Measurements from ENCODE around the gene MRC2. TPM values are rescaled to one million over a fixed set of nuclear protein-coding genes. Genes with fewer than 3 reads are reported as not detected.
A peak's percentile ranks its signal among the peaks of the same experiment; 100 is the strongest.

Gene MRC2
- total and polyA plus RNA-seq, 9 donors = 12.9 to 134 (median 90.2) TPM

DNA sequence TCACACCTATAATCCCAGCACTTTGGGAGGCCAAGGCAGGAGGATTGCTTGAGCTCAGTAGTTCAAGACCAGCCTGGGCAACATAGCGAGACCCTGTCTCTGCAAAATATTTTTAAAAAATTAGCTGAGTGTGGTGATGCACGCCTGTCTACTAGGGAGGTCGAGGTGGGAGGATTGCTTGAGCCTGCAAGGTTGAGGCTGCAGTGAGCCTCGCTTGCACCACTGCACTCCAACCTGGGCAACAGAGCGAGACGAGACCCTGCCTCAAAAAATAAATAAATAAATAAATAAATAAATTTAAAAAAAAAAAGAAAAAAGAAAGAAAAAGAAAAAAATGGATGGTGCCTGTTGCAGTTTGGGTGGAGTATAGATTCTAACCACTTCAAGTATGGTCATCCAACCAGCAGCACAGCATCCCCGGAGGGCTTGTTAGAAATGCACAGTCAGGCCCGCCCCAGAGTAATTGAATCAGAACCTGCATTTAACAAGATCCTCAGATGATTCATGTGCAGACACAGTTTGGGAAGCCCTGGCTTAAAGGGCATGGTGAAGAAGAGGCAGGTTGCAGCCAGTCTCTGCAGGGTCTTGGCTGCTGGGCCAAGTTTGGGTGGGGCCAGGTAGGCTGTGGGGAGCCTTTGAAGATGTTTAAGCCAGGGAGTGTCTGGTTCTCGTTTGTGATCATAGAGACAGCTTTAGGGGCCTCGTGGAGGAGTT, 40.8 kb downstream of the MRC2 start:
- H3K9me3 ChIP-seq = no peaks in the 10 kb centered on the region
- no peaks in the 10 kb centered on the region for H3K27me3 ChIP-seq
- H3K36me3 ChIP-seq = no peaks in the 10 kb centered on the region
- H3K4me1 ChIP-seq (ENCODE audit: insufficient read depth) = no peaks in the 10 kb centered on the region
- no peak overlapping the region for H3K27ac ChIP-seq
- intact Hi-C loops (cut with DNase I) = no loop called here
- TF ChIP-seq, protein P1, sequence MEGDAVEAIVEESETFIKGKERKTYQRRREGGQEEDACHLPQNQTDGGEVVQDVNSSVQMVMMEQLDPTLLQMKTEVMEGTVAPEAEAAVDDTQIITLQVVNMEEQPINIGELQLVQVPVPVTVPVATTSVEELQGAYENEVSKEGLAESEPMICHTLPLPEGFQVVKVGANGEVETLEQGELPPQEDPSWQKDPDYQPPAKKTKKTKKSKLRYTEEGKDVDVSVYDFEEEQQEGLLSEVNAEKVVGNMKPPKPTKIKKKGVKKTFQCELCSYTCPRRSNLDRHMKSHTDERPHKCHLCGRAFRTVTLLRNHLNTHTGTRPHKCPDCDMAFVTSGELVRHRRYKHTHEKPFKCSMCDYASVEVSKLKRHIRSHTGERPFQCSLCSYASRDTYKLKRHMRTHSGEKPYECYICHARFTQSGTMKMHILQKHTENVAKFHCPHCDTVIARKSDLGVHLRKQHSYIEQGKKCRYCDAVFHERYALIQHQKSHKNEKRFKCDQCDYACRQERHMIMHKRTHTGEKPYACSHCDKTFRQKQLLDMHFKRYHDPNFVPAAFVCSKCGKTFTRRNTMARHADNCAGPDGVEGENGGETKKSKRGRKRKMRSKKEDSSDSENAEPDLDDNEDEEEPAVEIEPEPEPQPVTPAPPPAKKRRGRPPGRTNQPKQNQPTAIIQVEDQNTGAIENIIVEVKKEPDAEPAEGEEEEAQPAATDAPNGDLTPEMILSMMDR (IDR thresholded peaks at IDR 0.05) = no peak
- no peak for TF ChIP-seq EP300 (IDR thresholded peaks at IDR 0.05)
- no peak for TF ChIP-seq POLR2A (IDR thresholded peaks at IDR 0.05)
- peak in 1 of 5 donors; percentile 9 for DNase-seq
- no peak overlapping the region for H3K4me3 ChIP-seq
- 75 to 82% (median 76%) methylated on average over 10 of the region's 10 CpGs for WGBS, 3 donors

DNA sequence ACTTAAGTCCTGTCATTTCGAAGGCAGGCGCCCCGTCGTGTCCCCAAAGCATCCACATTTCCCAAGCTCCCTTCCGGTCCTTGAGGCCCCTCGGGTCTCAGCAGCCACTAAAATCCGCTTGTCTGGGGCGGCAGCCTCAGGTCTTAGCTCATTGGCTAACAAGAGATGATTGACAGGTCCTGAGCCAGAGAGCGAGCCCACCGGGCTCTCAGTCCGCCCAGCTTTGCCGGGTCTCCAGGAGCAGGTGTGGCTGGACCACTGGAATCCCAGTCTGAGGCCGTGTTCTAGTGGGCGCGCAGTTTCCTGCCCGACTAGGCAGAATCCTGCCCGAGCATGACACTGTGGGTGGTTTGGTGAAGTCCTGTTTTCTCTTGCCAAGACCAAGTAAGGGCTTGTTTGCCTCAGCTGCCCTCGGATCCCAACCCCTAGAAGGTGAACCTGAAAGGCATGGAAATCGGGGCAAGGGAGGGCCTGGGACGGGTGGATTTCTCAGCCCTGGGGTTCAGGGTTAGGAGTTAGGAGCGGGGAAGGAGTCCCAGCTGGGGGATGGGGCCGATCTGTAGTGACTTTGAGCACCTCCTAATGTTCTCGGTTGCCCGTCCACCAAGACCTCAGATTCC, 42.8 kb downstream of the MRC2 start:
- DNase-seq = peak in 1 of 5 donors; percentile 16
- Histone ChIP-seq H3K4me1 (ENCODE audit: insufficient read depth) (no peaks in the 10 kb centered on the region), H3K27ac (no peak overlapping the region), H3K36me3 (no peaks in the 10 kb centered on the region), H3K27me3 (no peaks in the 10 kb centered on the region), H3K4me3 (no peak overlapping the region), H3K9me3 (no peaks in the 10 kb centered on the region)
- TF ChIP-seq POLR2A (IDR thresholded peaks at IDR 0.05) (no peak), EP300 (IDR thresholded peaks at IDR 0.05) (no peak)
- TF ChIP-seq, protein P1 (IDR thresholded peaks at IDR 0.05) = no peak
- intact Hi-C loops (cut with DNase I) = no loop called here
- 85 to 87% (median 86%) methylated on average over 24 of the region's 24 CpGs for WGBS, 3 donors

DNA sequence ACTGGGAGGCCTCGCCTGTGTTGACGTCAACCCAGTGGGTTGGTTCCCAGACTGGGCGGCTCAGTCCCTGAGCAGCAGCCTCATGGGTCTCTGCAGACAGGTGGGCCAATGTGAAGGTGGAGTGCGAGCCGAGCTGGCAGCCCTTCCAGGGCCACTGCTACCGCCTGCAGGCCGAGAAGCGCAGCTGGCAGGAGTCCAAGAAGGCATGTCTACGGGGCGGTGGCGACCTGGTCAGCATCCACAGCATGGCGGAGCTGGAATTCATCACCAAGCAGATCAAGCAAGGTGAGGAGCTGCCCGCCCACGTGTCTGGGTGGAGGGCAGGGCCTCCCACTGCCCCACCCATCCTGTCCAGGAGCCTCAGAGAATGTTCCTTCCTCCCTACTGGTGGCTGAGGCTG, 44.1 kb downstream of the MRC2 start:
- intact Hi-C loops (cut with DNase I) = no loop called here
- no peaks in the 10 kb centered on the region for H3K9me3 ChIP-seq
- H3K27me3 ChIP-seq = no peaks in the 10 kb centered on the region
- TF ChIP-seq, protein P1 (IDR thresholded peaks at IDR 0.05) = no peak
- TF ChIP-seq POLR2A (IDR thresholded peaks at IDR 0.05) (no peak), EP300 (IDR thresholded peaks at IDR 0.05) (no peak)
- H3K27ac ChIP-seq = no peak overlapping the region
- H3K36me3 ChIP-seq = no peaks in the 10 kb centered on the region
- H3K4me1 ChIP-seq (ENCODE audit: insufficient read depth) = no peaks in the 10 kb centered on the region
- WGBS, 3 donors = 57 to 77% (median 67%) methylated on average over 14 of the region's 14 CpGs
- H3K4me3 ChIP-seq = no peak overlapping the region
- peak in 2 of 5 donors; percentile 48 to 56 for DNase-seq

DNA sequence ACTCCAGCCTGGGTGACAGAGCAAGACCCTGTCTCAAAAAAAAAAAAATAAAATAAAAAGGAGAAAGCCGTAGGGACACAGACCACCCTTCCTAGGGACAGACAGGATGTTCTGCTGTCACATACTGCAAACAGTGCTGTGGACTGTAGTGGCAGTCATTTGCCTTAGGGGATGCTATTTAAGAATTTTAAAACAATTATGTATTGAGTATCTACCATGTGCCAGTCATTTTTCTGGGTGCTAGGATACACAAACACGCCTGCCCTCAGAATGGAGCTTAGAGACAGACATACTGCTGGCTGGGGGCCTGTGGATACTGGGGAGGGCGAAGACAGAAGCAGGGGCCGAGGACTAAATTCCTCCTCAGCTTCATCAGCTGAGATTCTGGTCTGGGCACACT, 45.5 kb downstream of the MRC2 start:
- 95 to 96% (median 95%) methylated on average over 4 of the region's 4 CpGs for WGBS, 3 donors
- no peak for TF ChIP-seq POLR2A (IDR thresholded peaks at IDR 0.05)
- TF ChIP-seq, protein P1 (IDR thresholded peaks at IDR 0.05) = no peak
- TF ChIP-seq EP300 (IDR thresholded peaks at IDR 0.05) = no peak
- DNase-seq = no peak
- no peaks in the 10 kb centered on the region for H3K27me3 ChIP-seq
- no peaks in the 10 kb centered on the region for H3K36me3 ChIP-seq
- no peaks in the 10 kb centered on the region for H3K4me1 ChIP-seq (ENCODE audit: insufficient read depth)
- H3K9me3 ChIP-seq = no peaks in the 10 kb centered on the region
- no peak overlapping the region for H3K27ac ChIP-seq
- no peak overlapping the region for H3K4me3 ChIP-seq
- intact Hi-C loops (cut with DNase I) = no loop called here
